Stimulated activated CD4-positive, alpha-beta T cell treated with anti-CD3 and anti-CD28 coated beads, Interleukin-1b, Interleukin-23, amount 100 ng/mL, for 24 hours (primary cell): Measurements from ENCODE around the gene SEMG2.

Experiments
- DNase-seq, 4 experiments: peaks; one replicate each; pipeline ENCODE4 v3.0.0-alpha.2; 2020; ENCODE audit warnings: low read depth in 4 of 4, low spot score in 1 of 4

SEMG2 gene, protein sequence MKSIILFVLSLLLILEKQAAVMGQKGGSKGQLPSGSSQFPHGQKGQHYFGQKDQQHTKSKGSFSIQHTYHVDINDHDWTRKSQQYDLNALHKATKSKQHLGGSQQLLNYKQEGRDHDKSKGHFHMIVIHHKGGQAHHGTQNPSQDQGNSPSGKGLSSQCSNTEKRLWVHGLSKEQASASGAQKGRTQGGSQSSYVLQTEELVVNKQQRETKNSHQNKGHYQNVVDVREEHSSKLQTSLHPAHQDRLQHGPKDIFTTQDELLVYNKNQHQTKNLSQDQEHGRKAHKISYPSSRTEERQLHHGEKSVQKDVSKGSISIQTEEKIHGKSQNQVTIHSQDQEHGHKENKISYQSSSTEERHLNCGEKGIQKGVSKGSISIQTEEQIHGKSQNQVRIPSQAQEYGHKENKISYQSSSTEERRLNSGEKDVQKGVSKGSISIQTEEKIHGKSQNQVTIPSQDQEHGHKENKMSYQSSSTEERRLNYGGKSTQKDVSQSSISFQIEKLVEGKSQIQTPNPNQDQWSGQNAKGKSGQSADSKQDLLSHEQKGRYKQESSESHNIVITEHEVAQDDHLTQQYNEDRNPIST

GRCh38 chr20:45221076-45221475 lies at the start of gene SEMG2:
Gene SEMG2, plus strand, starts transcription at chr20:45221373. Its CDS starts 17 bp downstream, at chr20:45221390.
- DNase-seq = no peak

DNA sequence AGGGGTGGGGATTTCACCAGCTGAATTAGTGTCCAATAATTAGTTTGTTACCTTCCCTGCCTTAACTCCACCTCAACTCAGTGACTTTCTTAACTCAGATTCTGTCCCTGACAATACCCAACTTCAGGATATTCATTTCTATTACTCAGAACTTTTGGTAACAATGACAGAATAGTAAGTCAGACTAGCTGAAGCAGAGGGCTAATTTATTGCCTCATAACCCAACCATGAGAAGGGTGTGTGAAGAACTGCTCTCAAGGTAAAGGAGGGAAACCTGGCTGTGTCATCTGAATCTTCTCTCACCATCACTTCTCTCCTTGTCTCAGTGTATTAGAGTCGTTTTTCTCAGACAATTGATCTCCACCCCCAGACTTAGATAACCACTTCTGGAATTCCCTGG lies 47.7 kb upstream of the SEMG2 start:
- DNase-seq = no peak

DNA sequence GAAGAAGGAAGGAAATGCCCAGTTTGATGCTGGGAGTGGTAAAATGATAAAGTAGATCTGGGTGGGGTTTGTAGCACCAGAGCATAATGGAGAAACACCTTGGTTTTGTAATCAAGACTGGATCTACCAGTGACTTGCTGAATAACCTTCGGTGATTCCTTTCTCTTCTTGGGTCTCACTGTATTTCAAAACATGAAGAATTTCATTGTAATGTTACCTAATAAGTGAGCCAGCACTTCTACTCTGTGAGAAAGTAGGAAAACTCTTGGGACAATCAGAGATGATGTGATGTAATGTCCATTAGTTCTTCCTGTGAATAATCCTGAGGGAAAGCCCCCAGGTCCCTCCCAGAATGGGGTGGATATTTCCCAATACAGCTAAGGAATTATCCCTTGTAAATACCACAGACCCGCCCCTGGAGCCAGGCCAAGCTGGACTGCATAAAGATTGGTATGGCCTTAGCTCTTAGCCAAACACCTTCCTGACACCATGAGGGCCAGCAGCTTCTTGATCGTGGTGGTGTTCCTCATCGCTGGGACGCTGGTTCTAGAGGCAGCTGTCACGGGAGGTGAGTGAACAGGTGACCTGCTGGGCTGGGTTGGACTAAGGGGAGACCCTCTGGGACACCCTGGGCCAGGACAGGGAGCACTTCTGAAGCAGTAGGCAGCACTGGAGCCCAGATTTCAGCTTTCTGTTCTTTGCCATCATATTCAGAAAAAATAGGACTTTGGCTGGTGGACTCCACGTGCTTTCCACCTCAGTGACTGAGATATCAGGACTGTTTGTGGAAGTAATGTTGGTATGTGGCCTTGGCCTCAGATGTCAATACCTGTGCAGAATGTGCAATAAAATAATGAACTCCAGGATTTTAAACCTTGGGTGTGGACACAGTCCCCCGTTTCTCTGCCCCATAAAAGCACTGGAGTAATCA lies 46.5 kb upstream of the SEMG2 start, which contains the start of gene PI3:
Gene PI3 (plus strand): TSS at position 469 of the 931 bp plus-strand sequence. CDS start 21 bp downstream, at position 490.
- DNase-seq = no peak

- no peak for DNase-seq
Observed at GRCh38 chr20:45176526-45177267, 44.5 kb upstream of the SEMG2 start.

GRCh38 chr20:45179166-45179565 lies 42.0 kb upstream of the SEMG2 start:
- no peak for DNase-seq

GRCh38 chr20:45181639-45182038 lies 39.5 kb upstream of the SEMG2 start:
- DNase-seq = no peak

- no peak for DNase-seq
Observed at GRCh38 chr20:45183084-45183483, 38.1 kb upstream of the SEMG2 start.

GRCh38 chr20:45187693-45188092 lies 33.5 kb upstream of the SEMG2 start:
- no peak for DNase-seq

- DNase-seq = no peak
Observed at GRCh38 chr20:45189067-45189609, 32.0 kb upstream of the SEMG2 start.

- DNase-seq = no peak
Observed at GRCh38 chr20:45189861-45190260, 31.3 kb upstream of the SEMG2 start.

DNA sequence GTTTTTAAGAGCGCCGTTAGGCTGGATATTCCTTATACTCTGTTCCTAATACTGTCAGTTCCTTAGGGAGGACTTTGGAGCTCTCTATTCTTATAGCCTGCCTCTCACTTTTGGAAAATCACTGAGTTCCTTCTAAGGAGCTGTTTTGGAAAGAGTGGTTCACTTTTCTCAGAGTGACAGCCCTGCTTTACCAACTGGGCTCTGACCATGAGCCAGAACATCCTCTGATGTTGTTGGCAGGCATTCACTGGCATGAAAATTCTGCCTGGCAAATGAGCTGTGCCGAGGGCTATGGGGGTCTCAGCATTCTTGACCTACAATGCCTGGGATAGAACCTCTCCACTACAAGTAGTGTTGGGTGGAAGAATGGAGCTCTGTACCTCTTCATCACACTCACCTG lies 29.2 kb upstream of the SEMG2 start:
- DNase-seq = no peak

DNA sequence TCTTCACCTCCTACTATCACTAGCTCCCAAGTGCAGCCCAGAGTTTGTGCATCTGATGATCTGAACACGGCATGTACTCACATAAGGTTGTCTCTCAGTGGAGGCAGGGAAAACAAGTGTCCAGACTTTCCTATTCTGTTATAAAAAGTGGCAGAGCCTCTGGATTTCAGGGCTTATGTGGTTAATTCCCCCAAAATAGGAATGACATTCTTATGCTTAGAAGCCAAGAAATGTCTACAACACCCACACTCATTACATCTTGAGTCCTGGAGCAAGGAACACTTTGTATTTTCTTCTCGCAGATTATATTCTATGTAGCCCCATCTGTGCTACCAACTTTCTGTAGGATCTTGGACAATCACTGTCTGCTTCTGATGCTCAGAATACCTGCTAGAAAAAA lies 27.8 kb upstream of the SEMG2 start:
- no peak for DNase-seq

GRCh38 chr20:45206725-45207124 lies 14.4 kb upstream of the SEMG2 start, which contains the start of gene SEMG1:
Gene SEMG1, plus strand, starts transcription at chr20:45207033. Its CDS starts 21 bp downstream, at chr20:45207054.
- DNase-seq = no peak

DNA sequence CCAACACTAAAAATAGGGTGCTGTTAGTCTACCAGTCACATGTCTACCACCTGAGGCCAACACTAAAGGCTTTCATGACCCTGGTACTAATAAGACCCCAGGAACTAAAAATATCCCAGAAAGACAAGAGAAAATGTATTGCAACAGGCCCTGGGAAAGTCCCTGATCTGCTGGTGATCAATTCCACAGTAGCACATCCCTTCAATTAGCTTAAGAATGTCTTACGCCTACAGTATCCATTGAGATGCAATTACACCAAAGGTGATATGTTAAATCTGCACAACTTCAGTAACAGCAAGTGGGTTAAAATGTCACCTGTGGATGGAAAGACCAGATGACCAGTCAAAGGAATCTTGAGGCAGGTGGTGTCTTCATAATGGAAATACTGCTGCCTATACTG lies 11.2 kb upstream of the SEMG2 start:
- DNase-seq = no peak

DNA sequence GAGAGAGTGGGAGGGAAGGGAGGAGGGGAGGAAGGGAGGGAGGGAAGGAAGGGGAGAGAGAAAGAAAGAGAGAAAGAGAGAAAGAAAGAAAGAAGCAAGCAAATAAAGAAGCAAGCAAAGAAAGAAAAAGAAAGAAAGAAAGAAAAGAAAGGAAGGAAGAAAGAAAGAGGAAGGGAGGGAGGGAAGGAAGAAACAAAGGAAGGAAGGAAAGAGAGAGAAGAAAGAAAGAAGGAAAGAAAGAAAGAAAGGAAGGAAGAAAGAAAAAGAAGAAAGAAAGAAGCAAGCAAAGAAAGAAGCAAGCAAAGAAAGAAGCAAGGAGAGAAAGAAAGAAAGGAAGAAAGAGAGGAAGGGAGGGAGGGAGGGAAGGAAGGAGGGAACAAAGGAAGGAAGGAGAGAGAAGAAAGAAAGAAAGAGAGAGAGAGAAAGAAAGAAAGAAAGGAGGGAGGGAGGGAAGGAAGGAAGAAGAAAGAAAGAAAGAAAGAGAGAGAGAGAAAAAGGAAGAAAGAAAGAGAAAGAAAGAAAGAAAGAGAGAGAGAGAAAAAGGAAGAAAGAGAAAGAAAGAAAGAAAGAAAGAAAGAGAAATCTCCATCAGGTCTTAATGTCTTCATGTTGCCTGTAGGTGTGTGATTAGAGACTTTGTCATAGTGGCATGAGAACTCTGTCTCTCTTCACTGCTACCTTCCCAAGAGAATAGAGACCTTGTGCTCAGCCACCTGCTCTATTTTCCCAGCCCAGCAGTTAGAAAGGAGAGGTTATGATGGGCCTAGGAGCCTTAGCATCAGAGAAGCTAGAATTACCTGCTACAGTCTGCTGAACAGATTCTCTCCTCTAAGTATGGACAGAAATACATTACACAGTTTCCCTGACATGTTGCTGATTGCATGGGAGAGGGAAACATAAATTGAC lies 9.4 kb upstream of the SEMG2 start:
- no peak for DNase-seq

GRCh38 chr20:45212836-45213235 lies 8.3 kb upstream of the SEMG2 start:
- no peak for DNase-seq

DNA sequence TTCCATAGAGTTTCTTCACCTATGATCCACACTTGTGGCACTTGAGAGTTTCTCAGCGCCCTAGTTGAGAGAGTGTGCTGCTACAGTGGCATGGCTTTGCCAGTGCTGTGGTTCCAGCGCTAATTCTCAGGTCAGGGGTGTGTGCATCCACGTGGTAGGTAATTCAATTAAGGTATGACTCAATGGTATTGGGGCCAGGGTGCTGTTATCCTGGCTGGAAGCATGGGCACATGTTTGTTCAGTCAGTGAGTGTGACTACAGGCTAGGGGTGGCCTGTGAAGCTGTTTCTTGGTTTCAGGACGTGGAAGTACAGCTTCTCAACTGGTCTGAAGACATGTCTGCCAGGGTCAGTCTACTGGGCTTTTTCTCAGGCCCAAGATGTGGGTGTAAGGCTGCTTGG lies 3.0 kb upstream of the SEMG2 start:
- DNase-seq = no peak

DNA sequence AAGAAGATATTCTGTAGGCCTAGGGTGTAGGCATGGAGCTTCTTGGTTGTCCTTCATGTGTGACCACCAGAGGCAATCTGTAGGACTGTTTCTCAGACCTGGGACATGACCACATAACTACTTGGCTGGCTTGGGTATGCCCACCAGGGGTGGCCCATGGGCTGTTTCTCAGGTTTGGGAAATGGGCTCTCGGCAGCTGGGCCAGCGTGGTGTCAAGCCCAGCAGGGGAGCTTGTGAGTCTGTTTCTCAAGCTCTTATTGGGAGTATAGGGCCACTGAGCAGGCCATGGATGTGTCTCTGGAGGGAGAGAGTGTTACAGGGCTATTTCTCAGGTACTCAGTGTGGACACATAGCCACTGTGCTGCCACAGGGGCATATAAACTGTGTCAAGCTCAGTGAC lies 2.5 kb upstream of the SEMG2 start:
- DNase-seq = no peak

- no peak for DNase-seq
Observed at GRCh38 chr20:45223136-45223535, 2.0 kb downstream of the SEMG2 start.
